Fibroblast of skin of scalp (primary cell): Measurements from ENCODE around the gene TTC21A.

Experiments used
- DNase-seq: peaks from one replicate; pipeline ENCODE4 v3.0.0-alpha.2; 2013

Gene TTC21A

GRCh38 chr3:39115870-39116269 is 8.4 kb downstream of the TTC21A start:
- no peak for DNase-seq

DNA sequence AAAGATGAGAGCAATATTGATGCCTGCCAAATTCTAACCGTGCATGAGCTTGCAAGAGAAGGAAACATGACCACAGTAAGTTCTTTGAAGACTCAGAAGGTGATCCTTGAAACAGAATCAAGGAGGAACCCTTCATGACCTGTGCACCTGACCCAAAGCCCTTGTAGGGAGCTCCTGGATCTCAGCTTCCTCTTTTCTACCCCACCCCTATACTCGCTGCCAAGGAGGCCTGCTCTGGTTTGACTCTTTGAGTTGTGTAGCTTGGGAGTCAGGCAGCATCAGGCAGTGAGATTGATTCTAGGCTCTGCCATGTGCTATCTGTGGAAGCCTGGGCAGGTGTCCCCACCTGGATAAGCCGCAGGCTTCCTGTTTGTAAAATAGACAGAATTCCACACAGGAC is 10.6 kb downstream of the TTC21A start:
- no peak for DNase-seq

DNA sequence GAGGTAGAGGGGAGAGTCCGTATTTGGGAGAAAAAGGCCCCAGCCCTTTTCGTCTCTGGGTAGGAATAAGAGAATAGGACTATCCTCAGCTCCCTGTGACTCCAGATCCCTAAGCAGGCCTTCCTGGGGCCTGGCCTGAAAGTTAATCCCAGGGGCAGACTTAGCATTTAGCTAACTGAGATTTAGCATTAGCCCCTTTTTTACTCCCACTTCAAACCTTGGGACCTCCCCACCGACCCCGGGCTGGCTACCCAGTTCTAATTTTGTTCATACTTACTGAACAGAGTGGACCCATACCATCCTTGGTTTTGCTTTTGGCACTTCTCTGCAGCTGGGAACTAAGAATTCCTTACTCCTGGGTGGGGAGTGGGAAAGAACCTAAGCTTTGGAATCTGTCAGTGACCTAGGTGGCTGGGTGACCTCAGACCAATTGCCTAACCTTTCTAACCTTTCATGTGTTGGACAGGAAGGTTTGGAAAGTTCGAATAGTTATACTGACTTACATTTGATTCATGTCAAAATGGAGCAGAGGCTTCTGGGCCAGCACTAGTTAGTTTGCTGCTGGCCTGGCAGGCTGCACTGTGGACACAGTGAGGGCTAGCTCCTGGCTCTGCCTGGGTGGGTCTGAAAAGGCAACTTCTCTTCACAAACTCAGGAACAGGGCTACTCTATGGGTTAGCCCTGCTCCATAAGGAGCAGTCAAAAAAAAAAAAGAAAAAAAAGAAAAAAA is 11.6 kb downstream of the TTC21A start:
- no peak for DNase-seq

- DNase-seq = no peak
Observed at GRCh38 chr3:39121621-39122020, 14.1 kb downstream of the TTC21A start.

GRCh38 chr3:39122813-39123212 is 15.3 kb downstream of the TTC21A start:
- DNase-seq = no peak

- DNase-seq = peak; percentile 44
Observed at GRCh38 chr3:39124876-39125840, 17.7 kb downstream of the TTC21A start.

DNA sequence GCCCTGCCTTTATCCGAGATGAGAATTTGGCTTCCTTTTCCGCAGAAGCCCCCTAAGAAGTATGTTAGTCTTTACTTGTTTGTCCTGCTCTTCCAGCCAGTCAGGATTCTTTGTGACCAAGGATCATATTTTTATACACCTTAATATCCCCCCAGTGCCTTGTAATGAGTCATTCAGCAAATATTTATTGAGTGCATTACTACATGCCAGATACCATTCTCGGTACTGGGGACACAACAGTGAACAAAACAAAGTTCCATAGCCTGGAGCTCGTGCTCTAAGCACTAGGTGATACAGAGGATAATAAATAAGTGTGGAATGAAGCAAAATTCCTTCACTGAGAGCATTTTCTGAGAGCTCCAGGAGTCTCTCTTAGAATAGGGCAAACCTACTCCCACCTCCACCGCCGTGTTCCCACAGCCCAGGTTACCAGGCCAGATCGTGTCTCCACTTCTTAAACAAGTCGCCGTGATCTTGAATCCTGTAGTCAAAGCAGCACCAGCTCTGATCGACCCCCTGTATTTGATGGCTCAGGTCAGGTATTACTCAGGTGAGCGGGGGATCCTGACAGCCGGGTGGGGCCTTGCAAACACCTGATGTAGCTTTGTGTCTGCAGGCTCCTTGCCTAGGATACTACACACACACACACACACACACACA is 18.5 kb downstream of the TTC21A start:
- peak; percentile 36 for DNase-seq

- peak; percentile 68 for DNase-seq
Observed at GRCh38 chr3:39126532-39127071, 19.1 kb downstream of the TTC21A start.

- no peak for DNase-seq
Observed at GRCh38 chr3:39127269-39127907, 19.9 kb downstream of the TTC21A start.

DNA sequence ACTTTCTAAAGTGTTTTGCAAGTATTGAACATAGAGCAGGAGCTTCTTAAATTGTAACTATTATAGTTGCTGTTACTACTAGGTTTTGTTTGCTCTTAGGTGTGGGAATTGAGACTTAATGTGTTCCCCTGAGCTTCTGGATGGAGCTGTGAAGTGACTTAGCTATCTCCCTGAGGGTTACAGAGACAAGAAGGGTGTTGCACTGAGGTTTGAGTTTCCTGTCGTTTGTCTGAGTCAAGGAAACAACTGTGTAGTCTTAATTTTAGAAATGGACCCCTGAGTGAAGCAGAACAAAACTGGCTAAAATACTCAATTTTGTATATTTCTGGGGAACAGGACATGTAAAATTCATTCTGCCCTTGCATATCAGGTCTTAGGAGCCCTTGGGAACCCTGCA is 20.4 kb downstream of the TTC21A start:
- no peak for DNase-seq

DNA sequence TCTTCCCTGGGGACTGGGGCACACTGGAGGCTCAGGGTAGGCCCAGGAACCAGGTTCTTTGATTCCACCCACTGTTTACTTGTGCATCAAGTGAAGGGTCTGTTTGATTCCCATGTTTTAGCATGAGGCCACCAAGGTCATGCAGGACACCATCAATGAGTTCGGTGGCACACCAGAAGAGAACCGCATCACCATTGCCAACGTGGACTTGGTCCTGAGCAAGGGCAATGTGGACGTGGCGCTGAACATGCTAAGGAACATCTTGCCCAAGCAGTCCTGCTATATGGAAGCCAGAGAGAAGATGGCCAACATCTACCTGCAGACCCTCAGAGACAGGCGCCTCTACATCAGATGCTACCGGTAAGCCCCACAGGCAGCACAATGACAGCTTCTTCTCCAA is 21.5 kb downstream of the TTC21A start:
- DNase-seq = no peak

DNA sequence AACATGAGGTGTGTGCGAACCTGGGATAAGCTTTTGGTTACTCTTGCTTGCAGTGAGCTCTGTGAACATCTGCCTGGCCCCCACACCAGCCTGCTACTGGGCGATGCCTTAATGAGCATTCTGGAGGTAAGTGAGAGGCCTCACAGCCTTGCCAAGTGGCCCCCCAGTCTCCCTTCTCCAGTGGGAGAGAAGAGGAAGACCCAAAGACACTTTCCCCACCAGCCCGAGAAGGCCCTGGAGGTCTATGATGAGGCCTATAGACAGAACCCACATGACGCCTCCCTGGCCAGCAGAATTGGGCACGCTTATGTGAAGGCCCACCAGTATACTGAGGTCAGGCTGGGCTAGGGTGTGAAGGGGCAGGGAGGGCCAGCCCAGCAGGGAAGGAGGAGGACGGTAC is 22.5 kb downstream of the TTC21A start:
- DNase-seq = no peak

DNA sequence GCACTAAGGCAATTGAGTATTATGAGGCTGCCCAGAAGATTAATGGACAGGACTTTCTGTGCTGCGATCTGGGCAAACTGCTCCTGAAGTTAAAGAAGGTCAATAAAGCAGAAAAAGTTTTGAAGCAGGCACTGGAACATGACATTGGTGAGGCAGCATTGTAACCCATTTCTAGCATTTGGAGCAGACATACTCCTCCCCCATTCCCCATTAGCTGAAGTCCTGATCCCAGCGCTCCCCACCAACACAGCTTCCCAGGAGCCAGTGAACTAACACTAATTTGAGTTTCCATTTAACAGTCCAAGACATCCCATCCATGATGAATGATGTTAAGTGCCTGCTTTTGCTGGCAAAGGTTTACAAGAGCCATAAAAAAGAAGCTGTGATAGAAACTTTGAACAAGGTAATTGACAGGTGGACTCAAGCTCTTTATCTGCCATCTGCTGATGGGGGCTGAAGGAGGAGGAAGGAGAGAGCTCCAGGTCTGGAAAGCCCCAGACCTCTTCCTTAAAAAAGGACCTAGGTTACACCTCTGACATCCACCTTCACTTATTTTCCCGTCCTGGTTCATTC is 23.3 kb downstream of the TTC21A start:
- no peak for DNase-seq

GRCh38 chr3:39132096-39133092 is 24.9 kb downstream of the TTC21A start:
- no peak for DNase-seq

DNA sequence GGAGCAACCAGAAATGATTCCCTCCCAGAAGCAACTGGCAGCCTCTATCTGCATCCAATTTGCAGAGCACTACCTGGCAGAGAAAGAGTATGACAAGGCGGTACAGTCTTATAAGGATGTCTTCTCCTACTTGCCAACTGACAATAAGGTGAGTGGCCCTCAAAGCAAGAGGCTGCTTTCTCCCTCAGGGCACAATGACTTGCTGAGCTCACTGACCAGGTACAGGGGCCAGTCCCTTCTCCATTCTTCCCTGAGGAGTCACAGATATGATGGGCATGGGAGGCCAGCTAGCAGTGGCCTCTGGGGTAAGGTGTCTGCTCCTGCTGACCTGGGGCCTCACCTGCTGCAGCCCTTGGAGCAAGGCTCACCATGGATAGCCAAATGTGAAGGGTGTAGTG is 25.6 kb downstream of the TTC21A start:
- DNase-seq = no peak

DNA sequence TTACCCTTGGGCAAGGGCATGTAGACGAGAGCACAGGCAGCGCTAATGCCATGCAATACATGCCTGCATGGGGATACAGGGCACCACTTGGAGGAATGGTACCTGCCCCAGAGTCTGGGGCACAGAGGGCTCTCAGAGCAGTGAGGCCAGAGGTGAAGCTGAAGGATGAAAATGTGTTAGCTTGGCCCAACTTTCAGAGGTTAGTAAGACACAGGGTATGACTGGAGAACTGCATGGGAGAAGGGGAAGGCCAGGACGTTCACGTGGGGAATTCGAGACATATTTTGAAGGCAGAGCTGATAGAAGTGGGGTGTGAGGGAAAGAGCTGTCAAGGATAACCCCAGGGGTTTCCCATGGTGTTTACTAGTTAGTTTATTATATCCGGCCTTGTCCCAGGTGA is 26.3 kb downstream of the TTC21A start:
- DNase-seq = no peak

GRCh38 chr3:39134305-39134704 is 26.8 kb downstream of the TTC21A start:
- DNase-seq = no peak

DNA sequence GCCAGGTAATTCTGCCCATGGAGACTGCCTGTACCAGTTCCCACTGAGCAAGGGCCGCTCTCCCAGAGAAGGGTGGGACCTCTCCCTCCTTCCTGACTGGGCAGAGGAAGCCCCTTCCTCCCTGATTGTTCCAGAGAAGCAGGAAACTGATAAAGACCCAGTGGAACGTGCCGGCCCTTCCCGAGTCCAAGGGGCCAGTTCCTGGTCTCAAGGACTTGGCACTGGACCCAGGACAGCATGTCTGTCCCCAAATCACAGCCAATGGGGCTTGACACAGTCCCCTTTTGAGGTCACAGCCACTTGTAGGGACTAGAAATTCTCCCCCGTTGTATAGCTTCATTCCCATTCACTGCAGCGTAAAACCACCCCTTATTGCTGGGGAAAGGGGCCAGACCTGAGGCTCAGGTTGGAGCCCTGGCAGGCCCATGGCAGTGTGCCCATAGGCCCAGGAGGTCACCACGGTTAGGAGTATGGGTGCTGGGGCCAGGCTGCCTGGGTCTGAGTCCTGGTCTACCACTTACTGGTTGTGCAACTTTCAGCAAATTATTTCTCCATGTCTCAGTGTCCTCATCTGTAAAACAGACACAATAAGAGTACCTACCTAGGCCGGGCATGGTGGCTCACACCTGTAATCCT is 27.8 kb downstream of the TTC21A start:
- no peak for DNase-seq

- no peak for DNase-seq
Observed at GRCh38 chr3:39136533-39137434, 29.3 kb downstream of the TTC21A start.
